ENCODE results near the gene AHRR.
A peak's percentile ranks its signal among the peaks of the same experiment; 100 is the strongest.
"Not testable (repeated sequence)": the region's sequence is repeated elsewhere in the genome, so short reads cannot be mapped to it uniquely, and the experiment has no call there.

AHRR gene

GRCh38 chr5:395156-395920, 73.8 kb downstream of the AHRR start:
- Histone ChIP-seq H3K27ac (ENCODE audit: low read depth, low read length) (no peak overlapping the region), H3K27me3 (ENCODE audit: control insufficient read depth, insufficient read depth, low read length) (no peaks in the 10 kb centered on the region), H3K4me3 (ENCODE audit: low read depth, low read length) (no peak overlapping the region), H3K9ac (ENCODE audit: low read depth, low read length) (no peak overlapping the region), H3K4me1 (ENCODE audit: control insufficient read depth, insufficient read depth, low read length) (peaks cover 13% of the 10 kb centered on the region), H3K36me3 (ENCODE audit: control insufficient read depth, insufficient read depth, low read length) (no peaks in the 10 kb centered on the region), H3K9me3 (ENCODE audit: control insufficient read depth, insufficient read depth, low read length) (no peaks in the 10 kb centered on the region)

GRCh38 chr5:395921-396530, 74.5 kb downstream of the AHRR start:
- Histone ChIP-seq H3K27ac (ENCODE audit: low read depth, low read length) (no peak overlapping the region), H3K4me1 (ENCODE audit: control insufficient read depth, insufficient read depth, low read length) (peaks cover 16% of the 10 kb centered on the region), H3K4me3 (ENCODE audit: low read depth, low read length) (no peak overlapping the region), H3K9me3 (ENCODE audit: control insufficient read depth, insufficient read depth, low read length) (no peaks in the 10 kb centered on the region), H3K27me3 (ENCODE audit: control insufficient read depth, insufficient read depth, low read length) (no peaks in the 10 kb centered on the region), H3K36me3 (ENCODE audit: control insufficient read depth, insufficient read depth, low read length) (no peaks in the 10 kb centered on the region), H3K9ac (ENCODE audit: low read depth, low read length) (no peak overlapping the region)

GRCh38 chr5:396531-396961, 75.0 kb downstream of the AHRR start:
- Histone ChIP-seq H3K27me3 (ENCODE audit: control insufficient read depth, insufficient read depth, low read length) (no peaks in the 10 kb centered on the region), H3K9me3 (ENCODE audit: control insufficient read depth, insufficient read depth, low read length) (no peaks in the 10 kb centered on the region), H3K27ac (ENCODE audit: low read depth, low read length) (no peak overlapping the region), H3K9ac (ENCODE audit: low read depth, low read length) (no peak overlapping the region), H3K36me3 (ENCODE audit: control insufficient read depth, insufficient read depth, low read length) (no peaks in the 10 kb centered on the region), H3K4me1 (ENCODE audit: control insufficient read depth, insufficient read depth, low read length) (peaks cover 16% of the 10 kb centered on the region), H3K4me3 (ENCODE audit: low read depth, low read length) (no peak overlapping the region)

GRCh38 chr5:398141-398474, 76.6 kb downstream of the AHRR start:
- not testable (repeated sequence) for H3K4me3 ChIP-seq (ENCODE audit: low read depth, low read length); H3K27ac ChIP-seq (ENCODE audit: low read depth, low read length); H3K27me3 ChIP-seq (ENCODE audit: control insufficient read depth, insufficient read depth, low read length); H3K9ac ChIP-seq (ENCODE audit: low read depth, low read length); H3K36me3 ChIP-seq (ENCODE audit: control insufficient read depth, insufficient read depth, low read length); H3K9me3 ChIP-seq (ENCODE audit: control insufficient read depth, insufficient read depth, low read length)
- peaks cover 16% of the 10 kb centered on the region for H3K4me1 ChIP-seq (ENCODE audit: control insufficient read depth, insufficient read depth, low read length)

- H3K4me3 ChIP-seq (ENCODE audit: low read depth, low read length) = no peak overlapping the region
- H3K9me3 ChIP-seq (ENCODE audit: control insufficient read depth, insufficient read depth, low read length) = no peaks in the 10 kb centered on the region
- 0 out of 2 replicates have a peak overlapping the region, but pooled peaks have one; percentile 24 for H3K9ac ChIP-seq (ENCODE audit: low read depth, low read length)
- H3K4me1 ChIP-seq (ENCODE audit: control insufficient read depth, insufficient read depth, low read length) = peaks cover 16% of the 10 kb centered on the region
- no peaks in the 10 kb centered on the region for H3K36me3 ChIP-seq (ENCODE audit: control insufficient read depth, insufficient read depth, low read length)
- no peaks in the 10 kb centered on the region for H3K27me3 ChIP-seq (ENCODE audit: control insufficient read depth, insufficient read depth, low read length)
- H3K27ac ChIP-seq (ENCODE audit: low read depth, low read length) = no peak overlapping the region
Measured at GRCh38 chr5:398475-399295, 77.2 kb downstream of the AHRR start.

- Histone ChIP-seq H3K27ac (ENCODE audit: low read depth, low read length) (peak overlapping the region; percentile 78), H3K27me3 (ENCODE audit: control insufficient read depth, insufficient read depth, low read length) (no peaks in the 10 kb centered on the region), H3K4me3 (ENCODE audit: low read depth, low read length) (no peak overlapping the region)
Measured at GRCh38 chr5:399296-400281, 78.1 kb downstream of the AHRR start.

GRCh38 chr5:400282-401145, 79.0 kb downstream of the AHRR start:
- H3K9me3 ChIP-seq (ENCODE audit: control insufficient read depth, insufficient read depth, low read length) = no peaks in the 10 kb centered on the region
- peak overlapping the region; percentile 78 for H3K27ac ChIP-seq (ENCODE audit: low read depth, low read length)
- no peaks in the 10 kb centered on the region for H3K27me3 ChIP-seq (ENCODE audit: control insufficient read depth, insufficient read depth, low read length)
- no peaks in the 10 kb centered on the region for H3K36me3 ChIP-seq (ENCODE audit: control insufficient read depth, insufficient read depth, low read length)
- H3K9ac ChIP-seq (ENCODE audit: low read depth, low read length) = no peak overlapping the region; the same call in none of the 2 replicates
- no peak overlapping the region for H3K4me3 ChIP-seq (ENCODE audit: low read depth, low read length)
- peaks cover 16% of the 10 kb centered on the region for H3K4me1 ChIP-seq (ENCODE audit: control insufficient read depth, insufficient read depth, low read length)

More at GRCh38 chr5:399296-400281, 78.1 kb downstream of the AHRR start:
- Histone ChIP-seq H3K9ac (ENCODE audit: low read depth, low read length) (peak overlapping the region; percentile 24), H3K9me3 (ENCODE audit: control insufficient read depth, insufficient read depth, low read length) (no peaks in the 10 kb centered on the region), H3K4me1 (ENCODE audit: control insufficient read depth, insufficient read depth, low read length) (peaks cover 16% of the 10 kb centered on the region), H3K36me3 (ENCODE audit: control insufficient read depth, insufficient read depth, low read length) (no peaks in the 10 kb centered on the region)

GRCh38 chr5:401146-402034, 79.9 kb downstream of the AHRR start:
- Histone ChIP-seq H3K4me1 (ENCODE audit: control insufficient read depth, insufficient read depth, low read length) (peaks cover 16% of the 10 kb centered on the region), H3K36me3 (ENCODE audit: control insufficient read depth, insufficient read depth, low read length) (no peaks in the 10 kb centered on the region), H3K27me3 (ENCODE audit: control insufficient read depth, insufficient read depth, low read length) (no peaks in the 10 kb centered on the region), H3K9ac (ENCODE audit: low read depth, low read length) (no peak overlapping the region), H3K27ac (ENCODE audit: low read depth, low read length) (no peak overlapping the region), H3K9me3 (ENCODE audit: control insufficient read depth, insufficient read depth, low read length) (no peaks in the 10 kb centered on the region), H3K4me3 (ENCODE audit: low read depth, low read length) (no peak overlapping the region)

- not testable (repeated sequence) for H3K36me3 ChIP-seq (ENCODE audit: control insufficient read depth, insufficient read depth, low read length); H3K4me3 ChIP-seq (ENCODE audit: low read depth, low read length); H3K9me3 ChIP-seq (ENCODE audit: control insufficient read depth, insufficient read depth, low read length); H3K27me3 ChIP-seq (ENCODE audit: control insufficient read depth, insufficient read depth, low read length); H3K27ac ChIP-seq (ENCODE audit: low read depth, low read length); H3K9ac ChIP-seq (ENCODE audit: low read depth, low read length)
- peaks cover 16% of the 10 kb centered on the region for H3K4me1 ChIP-seq (ENCODE audit: control insufficient read depth, insufficient read depth, low read length)
Measured at GRCh38 chr5:402219-402614, 80.7 kb downstream of the AHRR start.

Data from HUES48 (cell line).